T follicular helper cell (primary cell): ENCODE measurements around the gene FAN1.
"Not testable (repeated sequence)": the region's sequence is repeated elsewhere in the genome, so short reads cannot be mapped to it uniquely, and the experiment has no call there.

Experiments used
- DNase-seq: peaks from one replicate; pipeline ENCODE4 v3.0.0-alpha.2; 2020; ENCODE audit warnings: low read depth
- total RNA-seq, 2 experiments: gene quantifications; one replicate each; lab custom pipeline; 2026; lab: John Stamatoyannopoulos, UW

The FAN1 gene
- 86.2 to 103 reads per million in 2 experiments for total RNA-seq

GRCh38 chr15:30903497-30904187, at the start of gene FAN1:
TSS of gene FAN1 (plus strand) at chr15:30903915. CDS start at chr15:30904664, 749 bp downstream.
- peak; percentile 60 for DNase-seq

GRCh38 chr15:30859091-30859874, 44.4 kb upstream of the FAN1 start:
- no peak for DNase-seq

GRCh38 chr15:30865257-30865656, 38.5 kb upstream of the FAN1 start:
- DNase-seq = no peak

GRCh38 chr15:30870681-30871080, 33.0 kb upstream of the FAN1 start:
- DNase-seq = no peak

- DNase-seq = no peak
These were observed 31.4 kb upstream of the FAN1 start for GRCh38 chr15:30872341-30872748.

GRCh38 chr15:30877070-30877469, 26.6 kb upstream of the FAN1 start:
- no peak for DNase-seq

GRCh38 chr15:30878515-30878914, 25.2 kb upstream of the FAN1 start:
- DNase-seq = no peak

GRCh38 chr15:30882849-30883433, 20.8 kb upstream of the FAN1 start:
- DNase-seq = no peak

- not testable (repeated sequence) for DNase-seq
These were observed 20.0 kb upstream of the FAN1 start for GRCh38 chr15:30883666-30884065.

- no peak for DNase-seq
These were observed 17.9 kb upstream of the FAN1 start for GRCh38 chr15:30885814-30886213.

GRCh38 chr15:30889196-30889595, 14.5 kb upstream of the FAN1 start:
- DNase-seq = no peak

GRCh38 chr15:30895461-30896210, 8.1 kb upstream of the FAN1 start:
- no peak for DNase-seq

GRCh38 chr15:30896211-30896606, 7.5 kb upstream of the FAN1 start:
- DNase-seq = no peak

- DNase-seq = no peak
These were observed 1.8 kb upstream of the FAN1 start for GRCh38 chr15:30901889-30902288.

- DNase-seq = no peak
These were observed 1.1 kb downstream of the FAN1 start for GRCh38 chr15:30904812-30905211.

GRCh38 chr15:30905821-30906220, 2.1 kb downstream of the FAN1 start:
- DNase-seq = no peak

- no peak for DNase-seq
These were observed 2.7 kb downstream of the FAN1 start for GRCh38 chr15:30906366-30906765.

GRCh38 chr15:30913761-30914160, 10.0 kb downstream of the FAN1 start:
- DNase-seq = no peak

GRCh38 chr15:30917013-30917412, 13.3 kb downstream of the FAN1 start:
- DNase-seq = no peak

- no peak for DNase-seq
These were observed 14.0 kb downstream of the FAN1 start for GRCh38 chr15:30917675-30918074.

- no peak for DNase-seq
These were observed 14.7 kb downstream of the FAN1 start for GRCh38 chr15:30918366-30918765.

GRCh38 chr15:30919877-30920550, 16.3 kb downstream of the FAN1 start:
- no peak for DNase-seq
